Keratinocyte (primary cell): ENCODE results near the gene AKT1S1. TPM values are rescaled to one million over a fixed set of nuclear protein-coding genes. Genes with fewer than 3 reads are reported as not detected.
A peak's percentile ranks its signal among the peaks of the same experiment; 100 is the strongest.

Experiments used
- DNase-seq: peaks from one replicate; pipeline ENCODE4 v3.0.0-alpha.2; 2011; ENCODE audit warnings: low read depth, missing footprints, low spot score
- FAIRE-seq: peaks from 2 replicates; lab custom pipeline; 2011; peaks lifted over from hg19 to GRCh38; lab: Jason Lieb, UNC
- H2AFZ ChIP-seq: 2 replicates; pipeline ENCODE4 v1.6.0; 2012; ENCODE audit warnings: low read length, control low read depth, inconsistent platforms; ENCODE audit not compliant: control insufficient read depth
- H3K27ac ChIP-seq: 2 replicates; pipeline ENCODE4 v1.5.1; 2011; ENCODE audit warnings: low read length; ENCODE audit not compliant: control insufficient read depth, insufficient read depth
- H3K27me3 ChIP-seq: 3 replicates; pipeline ENCODE4 v1.6.0; 2011; ENCODE audit warnings: low read length; ENCODE audit not compliant: control insufficient read depth, insufficient read depth; ENCODE audit errors: extremely low read depth
- H3K36me3 ChIP-seq, 2 experiments: 2 replicates in 1 of 2; 3 replicates in 1 of 2; pipeline ENCODE4 v1.5.1; 2011; ENCODE audit warnings: low read length in 2 of 2, mild to moderate bottlenecking in 1 of 2; ENCODE audit not compliant: control insufficient read depth in 2 of 2, insufficient read depth in 2 of 2; ENCODE audit errors: extremely low read depth in 1 of 2
- H3K4me1 ChIP-seq: 3 replicates; pipeline ENCODE4 v1.5.1; 2011; ENCODE audit warnings: low read length; ENCODE audit not compliant: control insufficient read depth, insufficient read depth; ENCODE audit errors: extremely low read depth
- H3K4me2 ChIP-seq: 3 replicates; pipeline ENCODE4 v1.6.0; 2011; ENCODE audit warnings: low read depth, low read length; ENCODE audit not compliant: control insufficient read depth, insufficient read depth; ENCODE audit errors: extremely low read depth
- H3K4me3 ChIP-seq, 3 experiments: fragments of 200-600 bp in 1 of 3; sonication (generic) in 1 of 3; 2 replicates in 2 of 3; 3 replicates in 1 of 3; pipeline ENCODE4 v1.5.1; 2011 to 2016; ENCODE audit warnings: low read length in 3 of 3, mild to moderate bottlenecking in 3 of 3, control low read depth in 2 of 3, inconsistent platforms in 1 of 3, low read depth in 1 of 3, mixed read lengths in 1 of 3, mixed run types in 1 of 3, moderate library complexity in 1 of 3; ENCODE audit not compliant: control insufficient read depth in 2 of 3, insufficient read depth in 2 of 3; ENCODE audit errors: extremely low read depth in 1 of 3
- H3K79me2 ChIP-seq: 2 replicates; pipeline ENCODE4 v1.6.0; 2012; ENCODE audit warnings: low read length; ENCODE audit not compliant: control insufficient read depth, insufficient read depth
- H3K9ac ChIP-seq: 3 replicates; pipeline ENCODE4 v1.6.0; 2011; ENCODE audit warnings: low read length; ENCODE audit not compliant: control insufficient read depth, insufficient read depth; ENCODE audit errors: extremely low read depth
- H3K9me1 ChIP-seq: 3 replicates; pipeline ENCODE4 v1.6.0; 2011; ENCODE audit warnings: low read length; ENCODE audit not compliant: control insufficient read depth, insufficient read depth; ENCODE audit errors: extremely low read depth
- H3K9me3 ChIP-seq: 2 replicates; pipeline ENCODE4 v1.5.1; 2012; ENCODE audit warnings: low read depth, low read length; ENCODE audit not compliant: control insufficient read depth
- H4K20me1 ChIP-seq: 3 replicates; pipeline ENCODE4 v1.6.0; 2011; ENCODE audit warnings: low read length; ENCODE audit not compliant: control insufficient read depth, insufficient read depth; ENCODE audit errors: extremely low read depth
- EZH2 ChIP-seq: IDR thresholded peaks from one replicate; pipeline ENCODE4 v1.6.1; 2012; ENCODE audit warnings: inconsistent platforms, mild to moderate bottlenecking, low read length, moderate library complexity
- dilution Hi-C: fragments of 300-500 bp; cut with MboI; formaldehyde crosslinking; loops from one replicate; pipeline ENCODE4 v1.7.0; 2020; ENCODE audit warnings: low sequenced_read_pairs; ENCODE audit not compliant: extremely low pct_ligation_motif_present
- polyA plus RNA-seq, 5 experiments: library from polyadenylated mRNA; depleted of rRNA in 3 of 5; stranded (reverse) in 3 of 5; stranded (forward) in 1 of 5; unstranded in 1 of 5; fragments of >200 nt; gene quantifications; 1 replicate in 1 of 5; 2 replicates in 3 of 5; 3 replicates in 1 of 5; pipeline versions ENCODE4 v1.2.1 to v1.2.3, GENCODE V29; 2011 to 2012; ENCODE audit warnings: missing spikeins in 2 of 5, low read depth in 1 of 5, low replicate concordance in 1 of 5
- TF ChIP-seq, protein P1 (sequence below), 3 experiments: IDR thresholded peaks in 1 of 3; conservative IDR thresholded peaks in 1 of 3; optimal IDR thresholded peaks in 1 of 3; 2 replicates in 2 of 3; 3 replicates in 1 of 3; pipeline versions ENCODE3 to v1.5.1; 2011; ENCODE audit warnings: low read length in 3 of 3, mild to moderate bottlenecking in 3 of 3, moderate library complexity in 2 of 3, control low read depth in 1 of 3, inconsistent platforms in 1 of 3; ENCODE audit not compliant: insufficient read depth in 2 of 3; ENCODE audit errors: extremely low read depth in 1 of 3

Gene AKT1S1
- polyA plus RNA-seq, 1 donor (not counting 4 experiments of a cell fraction or from before 2014, with no cell fraction given) = 27.2 TPM

GRCh38 chr19:49879243-49879963 is 2.2 kb upstream of the AKT1S1 start:
- H3K27ac ChIP-seq = no peak overlapping the region
- H3K9ac ChIP-seq = no peak overlapping the region
- no peaks in the 10 kb centered on the region for H4K20me1 ChIP-seq
- dilution Hi-C loops = no loop called here
- no peaks in the 10 kb centered on the region for H3K9me1 ChIP-seq
- no peak overlapping the region for H3K4me3 ChIP-seq
- TF ChIP-seq, protein P1, sequence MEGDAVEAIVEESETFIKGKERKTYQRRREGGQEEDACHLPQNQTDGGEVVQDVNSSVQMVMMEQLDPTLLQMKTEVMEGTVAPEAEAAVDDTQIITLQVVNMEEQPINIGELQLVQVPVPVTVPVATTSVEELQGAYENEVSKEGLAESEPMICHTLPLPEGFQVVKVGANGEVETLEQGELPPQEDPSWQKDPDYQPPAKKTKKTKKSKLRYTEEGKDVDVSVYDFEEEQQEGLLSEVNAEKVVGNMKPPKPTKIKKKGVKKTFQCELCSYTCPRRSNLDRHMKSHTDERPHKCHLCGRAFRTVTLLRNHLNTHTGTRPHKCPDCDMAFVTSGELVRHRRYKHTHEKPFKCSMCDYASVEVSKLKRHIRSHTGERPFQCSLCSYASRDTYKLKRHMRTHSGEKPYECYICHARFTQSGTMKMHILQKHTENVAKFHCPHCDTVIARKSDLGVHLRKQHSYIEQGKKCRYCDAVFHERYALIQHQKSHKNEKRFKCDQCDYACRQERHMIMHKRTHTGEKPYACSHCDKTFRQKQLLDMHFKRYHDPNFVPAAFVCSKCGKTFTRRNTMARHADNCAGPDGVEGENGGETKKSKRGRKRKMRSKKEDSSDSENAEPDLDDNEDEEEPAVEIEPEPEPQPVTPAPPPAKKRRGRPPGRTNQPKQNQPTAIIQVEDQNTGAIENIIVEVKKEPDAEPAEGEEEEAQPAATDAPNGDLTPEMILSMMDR (optimal IDR thresholded peaks at IDR 0.05 in 1 of 3, IDR thresholded peaks at IDR 0.05 in 1 of 3, conservative IDR thresholded peaks at IDR 0.05 in 1 of 3; ENCODE audit: extremely low read depth in 1 of 3, insufficient read depth in 2 of 3, low read length in 3 of 3) = no peak
- TF ChIP-seq EZH2 = no peak
- DNase-seq = no peak
- H3K27me3 ChIP-seq = no peaks in the 10 kb centered on the region
- peaks cover 24% of the 10 kb centered on the region for H3K79me2 ChIP-seq
- no peak overlapping the region for H2AFZ ChIP-seq
- no peak for FAIRE-seq
- H3K4me1 ChIP-seq = peaks cover 21% of the 10 kb centered on the region
- no peak overlapping the region for H3K4me2 ChIP-seq
- H3K9me3 ChIP-seq = peaks cover 4% of the 10 kb centered on the region
- H3K36me3 ChIP-seq = peaks cover 30 to 32% of the 10 kb centered on the region in 2 experiments

- Histone ChIP-seq H3K27ac (peak overlapping the region; percentile 100), H3K4me3 (peak overlapping the region in 2 of 3 experiments; percentile 84 to 86), H3K9me3 (peaks cover 4% of the 10 kb centered on the region), H3K9ac (peak overlapping the region; percentile 99), H3K4me1 (peaks cover 23% of the 10 kb centered on the region), H3K4me2 (peak overlapping the region; percentile 82), H2AFZ (no peak overlapping the region), H4K20me1 (no peaks in the 10 kb centered on the region), H3K79me2 (peaks cover 31% of the 10 kb centered on the region), H3K9me1 (no peaks in the 10 kb centered on the region), H3K27me3 (no peaks in the 10 kb centered on the region), H3K36me3 (peaks cover 31 to 35% of the 10 kb centered on the region in 2 experiments)
- dilution Hi-C loops = no loop called here
- FAIRE-seq (no peak), DNase-seq (no peak)
- no peak for TF ChIP-seq EZH2
- TF ChIP-seq, protein P1 (optimal IDR thresholded peaks at IDR 0.05 in 1 of 3, IDR thresholded peaks at IDR 0.05 in 1 of 3, conservative IDR thresholded peaks at IDR 0.05 in 1 of 3; ENCODE audit: extremely low read depth in 1 of 3, insufficient read depth in 2 of 3, low read length in 3 of 3) = no peak
Measured at GRCh38 chr19:49878744-49879070, 1.6 kb upstream of the AKT1S1 start.
